Femur (tissue), 1 donor: ENCODE data around the gene AGRN.
"Not testable (repeated sequence)": the region's sequence is repeated elsewhere in the genome, so short reads cannot be mapped to it uniquely, and the experiment has no call there.

Experiments used
- DNase-seq: peaks from one replicate; pipeline ENCODE4 v3.0.0-alpha.2; 2017

AGRN gene

GRCh38 chr1:1083416-1084371 lies 63.8 kb downstream of the AGRN start:
- DNase-seq, result peak; percentile 16

GRCh38 chr1:1084372-1085170 lies 64.7 kb downstream of the AGRN start:
- no peak for DNase-seq

- DNase-seq, result no peak
Observed at GRCh38 chr1:1085171-1085841, 65.4 kb downstream of the AGRN start.

- peak; percentile 17 for DNase-seq
Observed at GRCh38 chr1:1085911-1086841, 66.3 kb downstream of the AGRN start.

GRCh38 chr1:1086911-1087341 lies 67.0 kb downstream of the AGRN start:
- DNase-seq, result no peak

- no peak for DNase-seq
Observed at GRCh38 chr1:1087351-1088028, 67.6 kb downstream of the AGRN start.

GRCh38 chr1:1088029-1088800 lies 68.3 kb downstream of the AGRN start:
- no peak for DNase-seq

- peak; percentile 16 for DNase-seq
Observed at GRCh38 chr1:1088801-1089680, 69.1 kb downstream of the AGRN start.

GRCh38 chr1:1089731-1090423 lies 70.0 kb downstream of the AGRN start:
- DNase-seq, result no peak

GRCh38 chr1:1090424-1091343 lies 70.8 kb downstream of the AGRN start:
- DNase-seq, result peak; percentile 22

GRCh38 chr1:1091344-1092148 lies 71.6 kb downstream of the AGRN start:
- no peak for DNase-seq

GRCh38 chr1:1092149-1092855 lies 72.4 kb downstream of the AGRN start:
- no peak for DNase-seq

GRCh38 chr1:1092894-1093609 lies 73.1 kb downstream of the AGRN start:
- DNase-seq, result no peak

- DNase-seq, result no peak
Observed at GRCh38 chr1:1093610-1093943, 73.7 kb downstream of the AGRN start.

- no peak for DNase-seq
Observed at GRCh38 chr1:1094981-1095380, 75.1 kb downstream of the AGRN start.

- DNase-seq, result not testable (repeated sequence)
Observed at GRCh38 chr1:1096136-1096535, 76.2 kb downstream of the AGRN start.
